Mucosa of gallbladder (tissue), 1 donor: Measurements from ENCODE around the gene PGAP2. TPM values are rescaled to one million over a fixed set of nuclear protein-coding genes. Genes with fewer than 3 reads are reported as not detected.

ENCODE experiments used
- DNase-seq: peaks from one replicate; pipeline ENCODE4 v3.0.0-alpha.2; 2020; ENCODE audit warnings: low spot score
- total RNA-seq: library from RNA; stranded (reverse); gene quantifications from one replicate; pipeline ENCODE4 v1.2.1, GENCODE V29; 2021
- donor health status: DM: no; HTN: no; CAD: no.

PGAP2 gene
- total RNA-seq, 1 donor from 2014 or later = 22.6 TPM

DNA sequence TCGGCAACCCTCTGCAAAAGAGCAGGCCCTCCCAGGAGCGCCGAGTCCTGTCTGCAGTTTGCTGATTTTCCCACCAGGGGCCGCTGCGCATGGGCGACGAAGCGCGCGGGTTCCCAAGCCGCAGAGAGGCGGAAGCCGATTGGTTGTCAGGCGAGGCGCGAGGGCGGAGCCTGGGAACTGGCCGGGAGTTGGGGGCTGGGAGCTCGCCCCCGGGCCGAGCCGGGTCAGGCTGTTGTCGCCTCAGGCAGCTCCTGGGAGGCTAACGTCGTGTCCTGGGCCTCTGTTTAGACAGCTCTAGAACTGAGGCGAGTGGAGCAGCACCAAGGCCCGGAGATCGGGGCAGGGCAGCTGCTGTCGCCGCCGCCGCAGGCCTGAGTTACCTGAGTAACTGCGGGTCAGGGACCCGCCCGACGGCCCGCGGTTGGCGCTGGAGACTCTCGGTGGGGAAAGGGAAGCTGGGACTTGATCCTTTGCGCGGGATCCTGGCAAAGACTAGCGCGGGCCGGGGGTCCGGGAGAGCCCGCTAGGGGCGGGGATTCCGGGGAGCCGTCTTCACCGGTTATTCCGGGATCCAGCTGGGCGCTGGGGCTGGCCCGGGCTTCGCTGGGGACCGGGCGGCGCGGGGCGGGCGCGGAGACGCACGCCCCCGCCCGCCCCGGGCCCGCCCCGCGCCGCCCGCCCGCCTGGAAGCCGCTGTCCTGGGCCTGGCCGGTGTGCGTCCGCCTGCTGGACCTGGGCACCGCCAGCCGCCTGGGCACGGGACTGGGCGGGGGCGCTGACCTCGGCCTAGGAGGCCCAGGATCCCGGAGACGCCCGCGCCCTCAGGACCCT lies 46.8 kb downstream of the PGAP2 start, which contains the start of gene STIM1:
TSS of gene STIM1 (plus strand) at position 688 of the 831 bp plus-strand sequence. CDS start 607 bp downstream, outside the sequence.
- DNase-seq = peak; percentile 96

DNA sequence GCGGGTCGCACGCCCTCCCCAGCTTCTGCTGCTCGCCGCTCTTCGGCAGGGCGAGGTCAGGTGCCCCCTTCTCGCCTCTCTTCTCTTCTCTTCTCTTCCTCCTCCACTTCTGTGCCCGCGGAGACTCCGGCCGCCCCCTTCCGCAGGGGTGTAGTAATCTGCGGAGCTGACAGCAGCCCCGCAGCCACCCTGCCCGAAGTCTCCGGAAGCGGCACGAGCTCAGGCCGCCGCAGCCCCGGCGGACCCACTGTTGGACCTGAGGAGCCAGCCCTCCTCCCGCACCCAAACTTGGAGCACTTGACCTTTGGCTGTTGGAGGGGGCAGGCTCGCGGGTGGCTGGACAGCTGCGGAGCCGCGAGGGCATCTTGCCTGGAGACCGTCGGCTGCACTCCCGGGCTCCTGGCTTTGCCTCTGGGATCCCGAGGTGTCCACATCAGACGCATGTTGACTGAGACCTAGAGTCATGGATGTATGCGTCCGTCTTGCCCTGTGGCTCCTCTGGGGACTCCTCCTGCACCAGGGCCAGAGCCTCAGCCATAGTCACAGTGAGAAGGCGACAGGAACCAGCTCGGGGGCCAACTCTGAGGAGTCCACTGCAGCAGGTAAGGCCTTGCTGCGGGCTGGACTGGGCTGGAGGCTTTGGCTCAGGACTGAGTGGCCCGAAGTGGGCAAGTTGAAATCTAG lies 47.6 kb downstream of the PGAP2 start:
- DNase-seq = no peak

DNA sequence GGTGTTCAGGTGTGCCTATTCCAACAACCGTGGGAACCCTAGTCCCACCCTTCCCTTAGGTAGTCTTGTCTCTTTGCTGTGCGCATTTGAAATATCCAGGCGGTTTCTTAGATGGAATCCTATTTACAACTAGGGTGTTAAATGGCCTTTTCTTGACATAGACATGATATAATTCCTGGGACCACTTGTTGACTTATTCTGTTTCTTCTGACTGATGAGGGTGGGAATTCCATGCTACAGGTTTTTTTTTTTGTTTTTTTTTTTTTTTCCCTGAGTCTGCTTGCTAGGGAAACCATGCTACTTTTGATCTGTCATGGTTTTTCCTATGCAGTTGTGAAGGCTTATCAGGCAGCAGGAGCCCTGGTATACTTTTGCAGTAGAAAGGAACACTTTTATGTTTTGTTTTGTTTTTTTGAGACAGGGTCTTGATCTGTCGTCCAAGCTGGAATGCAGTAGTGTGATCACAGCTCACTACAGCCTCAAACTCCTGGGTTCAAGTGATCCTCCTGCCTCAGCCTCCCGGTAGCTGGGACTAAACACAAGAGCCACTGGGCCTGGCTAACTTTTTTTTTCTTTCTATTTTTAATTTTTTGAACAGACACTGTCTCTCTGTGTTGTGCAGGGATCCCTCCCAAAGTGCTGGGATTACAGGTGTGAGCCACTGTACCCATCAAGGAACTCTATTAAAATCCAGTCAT lies 48.6 kb downstream of the PGAP2 start:
- DNase-seq = no peak

DNA sequence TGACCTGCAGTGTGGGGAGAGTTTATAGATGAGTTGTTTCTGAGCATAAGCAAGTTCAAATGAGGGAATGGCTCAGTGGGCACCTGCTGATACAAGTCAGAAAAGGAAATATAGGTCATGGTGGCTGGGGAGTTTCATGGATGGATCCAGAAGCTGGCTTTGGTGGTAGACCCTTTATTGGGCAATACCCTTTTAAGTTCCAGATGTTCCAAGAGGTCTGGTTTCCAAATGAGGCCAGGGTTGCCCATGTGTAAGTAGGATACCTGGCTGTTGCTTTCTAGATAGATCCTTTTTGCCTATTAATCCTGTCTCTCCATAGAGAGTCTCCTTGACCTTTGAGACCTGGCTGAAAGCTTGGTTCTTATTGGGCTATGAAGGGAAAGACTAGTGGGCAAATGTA lies 49.3 kb downstream of the PGAP2 start:
- DNase-seq = no peak

DNA sequence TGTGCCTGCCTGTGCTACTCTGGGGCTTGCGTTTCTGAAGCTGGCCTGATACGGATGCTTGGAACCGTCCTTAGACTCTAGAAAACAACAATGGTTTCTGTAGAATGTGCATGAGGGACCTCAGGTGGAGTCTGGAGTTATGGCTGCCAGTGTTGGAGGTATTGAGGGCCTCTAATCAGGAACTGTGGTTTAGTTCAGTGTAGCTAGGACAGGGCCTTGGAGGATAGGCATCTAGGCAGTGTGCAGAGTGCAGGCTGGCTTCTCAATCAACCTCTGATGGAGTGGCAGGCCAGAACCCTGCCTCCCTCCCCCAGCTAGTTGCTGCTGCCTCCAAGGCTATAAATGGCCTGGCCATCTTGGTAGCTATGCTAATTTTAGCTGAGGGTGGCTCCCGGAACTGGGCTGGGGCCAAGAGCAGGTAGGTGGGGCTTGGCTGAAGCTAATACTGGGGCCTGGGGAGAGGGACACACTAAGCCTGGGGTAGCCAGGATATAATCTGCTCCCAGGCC lies 51.1 kb downstream of the PGAP2 start:
- DNase-seq = peak; percentile 82

DNA sequence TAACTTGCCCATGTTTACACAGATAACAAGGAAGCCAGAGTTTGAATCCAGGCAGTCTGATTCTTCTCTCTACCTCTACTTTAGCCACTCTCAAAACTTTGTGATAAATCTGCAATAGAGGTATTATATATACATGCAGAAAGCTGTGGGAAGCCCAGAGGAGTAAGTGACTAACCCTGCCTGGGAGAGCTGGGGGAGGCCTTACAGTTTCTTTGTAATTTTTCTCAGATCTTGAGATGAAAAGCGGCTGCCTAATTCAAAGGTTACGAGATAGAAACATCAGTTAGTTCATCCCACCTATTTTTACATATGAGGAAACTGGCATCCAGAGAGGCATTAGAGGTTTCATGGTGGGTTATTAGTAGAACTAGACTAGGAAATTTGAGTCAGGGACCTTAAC lies 52.0 kb downstream of the PGAP2 start:
- no peak for DNase-seq

DNA sequence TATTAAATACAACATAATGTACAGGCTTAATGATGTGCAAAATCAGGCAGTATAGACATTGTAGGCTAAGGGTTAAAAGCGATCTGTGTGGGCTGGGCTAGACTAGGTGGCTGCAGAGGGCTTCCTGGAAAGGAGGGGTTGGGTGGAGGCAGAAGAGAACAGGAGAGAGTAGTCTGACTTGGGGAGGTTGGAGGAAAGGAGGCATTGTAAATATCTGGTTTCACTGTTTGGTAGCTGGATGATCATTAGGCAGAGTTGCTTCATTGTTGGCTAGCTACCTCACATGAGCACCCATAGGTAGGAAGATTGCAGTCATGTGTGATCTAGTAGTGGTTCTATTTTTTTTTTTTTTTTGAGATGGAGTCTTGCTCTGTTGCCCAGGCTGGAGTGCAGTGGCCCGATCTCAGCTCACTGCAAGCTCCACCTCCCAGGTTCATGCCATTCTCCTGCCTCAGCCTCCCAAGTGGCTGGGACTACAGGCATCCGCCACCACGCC lies 52.6 kb downstream of the PGAP2 start:
- peak; percentile 40 for DNase-seq

DNA sequence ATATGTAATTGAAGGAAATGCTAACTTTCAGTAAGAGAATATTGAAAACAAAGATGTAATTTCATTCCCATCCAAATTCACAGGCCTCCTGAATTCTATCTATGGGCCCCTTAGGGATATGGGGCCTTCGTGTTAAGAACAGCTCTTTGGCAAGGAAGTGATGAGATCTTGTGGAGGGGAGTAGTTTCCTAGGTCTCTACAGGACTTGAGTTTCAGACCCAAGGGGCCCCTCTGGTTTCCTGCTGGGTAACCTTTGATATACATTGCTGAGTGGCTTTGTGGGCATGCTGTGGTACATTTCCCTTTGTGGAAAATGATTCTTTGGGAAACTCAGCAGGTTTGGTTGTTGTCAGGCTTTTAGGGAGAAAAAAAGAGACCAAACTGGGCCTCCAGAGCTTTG lies 53.3 kb downstream of the PGAP2 start:
- DNase-seq = no peak

DNA sequence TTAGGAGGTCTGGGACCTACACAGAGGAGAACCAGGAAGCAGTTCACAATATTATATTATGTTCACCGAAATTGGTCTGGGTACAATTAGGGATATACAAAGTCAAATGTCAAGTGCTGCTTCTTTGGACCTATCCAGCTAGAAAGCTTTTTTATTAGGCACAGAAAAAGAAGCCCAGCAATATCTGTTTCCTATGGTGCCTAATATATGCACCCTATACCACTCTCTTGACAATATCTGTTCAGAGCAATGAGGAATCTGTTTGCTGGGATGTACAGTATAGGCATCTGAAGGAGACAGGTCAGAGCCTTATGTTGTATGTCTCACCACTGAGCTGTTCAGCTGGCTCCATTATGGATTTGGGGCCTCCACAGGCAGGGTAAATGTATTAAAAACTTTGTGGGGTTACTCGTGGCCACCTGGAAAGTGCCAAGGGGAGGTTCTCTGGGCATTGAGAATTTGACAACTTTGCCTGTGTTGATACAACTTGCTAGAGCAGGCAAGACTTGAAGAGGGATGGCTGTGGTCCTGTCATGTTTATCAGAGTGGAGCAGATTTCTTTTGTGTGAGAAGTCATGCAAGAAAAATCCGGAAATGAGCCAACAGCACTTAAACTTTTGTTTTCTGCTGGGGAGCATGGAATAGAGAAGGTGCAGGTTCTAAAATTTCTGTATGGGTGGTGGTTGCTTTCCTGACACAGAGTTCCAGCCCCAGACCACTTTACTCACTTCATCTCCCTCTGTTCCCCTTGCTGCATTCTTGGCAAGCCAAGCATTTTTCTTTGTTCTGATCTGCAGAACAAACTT lies 57.2 kb downstream of the PGAP2 start:
- no peak for DNase-seq

DNA sequence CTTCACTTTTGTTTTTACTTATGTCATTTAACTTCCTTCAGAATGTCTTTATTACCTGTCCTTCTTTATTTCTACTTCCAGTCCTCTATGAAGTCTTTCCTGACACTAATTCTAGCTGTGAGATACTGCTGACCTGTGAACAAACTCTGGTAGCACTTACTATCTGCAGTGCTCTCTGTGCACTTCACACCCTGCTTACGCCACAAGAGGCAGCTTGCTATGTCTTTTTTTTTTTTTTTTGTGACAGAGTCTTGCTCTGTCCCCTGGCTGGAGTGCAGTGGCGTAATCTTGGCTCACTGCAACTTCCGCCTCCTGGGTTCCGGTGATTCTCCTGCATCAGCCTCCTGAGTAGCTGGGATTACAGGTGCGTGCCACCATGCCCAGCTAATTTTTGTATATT lies 57.8 kb downstream of the PGAP2 start:
- DNase-seq = no peak

DNA sequence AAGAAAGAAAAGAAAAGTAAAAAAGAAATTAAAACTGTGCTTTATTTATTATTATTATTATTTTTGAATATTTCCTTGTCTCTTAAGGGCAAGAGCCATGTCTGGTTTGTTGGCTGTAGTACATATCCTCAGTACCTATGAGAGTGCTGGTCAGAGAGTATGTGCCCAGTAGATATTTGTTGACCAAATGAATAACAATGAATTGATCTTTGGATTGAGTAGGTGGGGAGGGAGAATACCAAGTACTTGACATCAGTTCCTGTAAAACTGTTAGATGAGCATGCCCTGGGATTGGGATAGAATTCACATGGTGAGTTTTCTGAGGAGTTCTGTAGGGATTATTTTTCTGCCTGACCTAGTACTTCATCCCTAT lies 58.5 kb downstream of the PGAP2 start:
- no peak for DNase-seq

DNA sequence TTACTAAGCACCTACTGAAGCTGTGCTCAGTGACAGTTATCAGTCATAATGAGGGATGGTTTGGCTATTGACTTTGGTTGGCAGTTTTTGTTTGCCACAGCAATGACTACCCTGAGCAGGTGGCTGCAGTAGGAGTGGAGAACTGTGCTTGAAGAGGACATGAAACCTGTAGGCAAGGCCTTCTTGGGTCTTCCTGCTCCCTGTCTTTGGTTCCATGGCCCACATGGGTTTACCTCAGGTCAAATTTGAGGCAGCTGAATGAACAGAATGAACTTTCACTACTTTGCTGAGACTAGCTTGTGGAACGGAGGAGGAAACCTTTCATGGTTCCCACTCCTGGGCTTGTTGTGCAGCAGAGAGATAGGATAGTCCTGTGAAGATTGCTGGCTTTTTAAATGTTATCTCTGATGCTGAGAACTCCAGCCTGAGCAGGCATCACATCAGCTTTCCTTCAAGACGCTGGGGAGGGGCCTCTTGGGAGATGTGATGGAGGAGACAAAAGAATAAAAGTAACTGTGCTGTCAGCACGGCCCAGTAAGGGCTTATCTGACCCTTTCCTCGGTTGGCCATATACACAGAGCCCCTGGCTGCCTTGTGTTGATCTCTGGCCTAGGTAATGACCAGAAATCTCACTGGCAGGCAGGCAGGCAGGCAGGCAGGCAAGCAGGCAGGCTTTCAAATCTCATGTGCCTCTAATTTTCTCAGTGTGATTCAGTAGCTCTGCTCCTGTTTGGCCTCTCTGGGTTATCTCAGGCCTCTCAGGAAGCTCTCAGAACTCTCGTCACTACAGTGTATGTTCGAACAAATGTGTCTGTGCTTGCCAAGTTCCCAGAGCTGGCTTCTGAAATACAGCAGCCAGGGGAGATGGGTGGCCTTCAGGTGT lies 59.1 kb downstream of the PGAP2 start:
- peak; percentile 20 for DNase-seq

DNA sequence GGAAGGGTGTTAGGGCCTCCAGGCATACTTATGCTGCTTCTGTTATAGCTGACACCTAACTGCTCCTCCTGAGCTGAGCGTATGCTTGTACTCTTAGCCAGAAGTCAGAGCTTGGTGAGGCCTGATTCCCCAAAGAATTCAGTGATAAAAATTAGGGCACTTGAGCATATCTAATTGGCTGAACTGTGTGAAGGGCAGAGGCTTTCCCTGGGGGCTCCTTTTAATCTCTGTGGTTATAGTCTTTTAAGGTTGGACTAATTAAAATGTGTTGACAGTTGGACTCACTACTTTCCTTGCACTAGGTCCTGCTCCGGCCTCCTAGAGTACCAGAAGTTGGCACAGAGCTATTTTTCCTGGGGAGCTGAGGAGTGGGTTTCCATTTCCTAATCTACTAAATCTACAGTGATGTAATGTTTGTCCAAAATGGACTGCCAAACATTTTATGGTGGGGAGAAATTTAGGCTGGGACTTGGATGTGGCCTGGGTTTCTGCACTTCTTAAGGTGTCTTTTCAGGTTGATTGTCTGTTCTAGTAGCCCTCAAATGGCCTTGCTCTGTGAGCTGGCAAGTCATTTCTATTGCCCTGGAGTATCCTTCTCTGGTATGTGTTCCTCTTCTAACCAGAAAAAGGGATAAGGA lies 65.5 kb downstream of the PGAP2 start:
- DNase-seq = no peak

Other genes with a start within 250 kb of the PGAP2 start
- 0.17 TPM for gene ART5, start 166.6 kb upstream of the PGAP2 start, total RNA-seq
- gene ART1, start 163.4 kb upstream of the PGAP2 start, total RNA-seq = not detected
- gene CHRNA10, start 137.2 kb upstream of the PGAP2 start, total RNA-seq = 1.8 TPM
- gene NUP98, start 11.0 kb upstream of the PGAP2 start, total RNA-seq = 60.1 TPM
- gene RHOG, start 32.4 kb downstream of the PGAP2 start, total RNA-seq = 57.2 TPM
- 123 TPM for gene STIM1, start 47.1 kb downstream of the PGAP2 start, total RNA-seq